ENCODE measurements around the gene VPS13C. TPM values are rescaled to one million over a fixed set of nuclear protein-coding genes. Genes with fewer than 3 reads are reported as not detected.

The VPS13C gene
- total RNA-seq, 2 experiments from 2014 or later = 69.7 to 73.2 TPM

- Mint-ChIP-seq H3K27me3 (no peaks in the 10 kb centered on the region), H3K4me3 (no peak overlapping the region), H3K36me3 (ENCODE audit: low read depth) (peaks cover 68% of the 10 kb centered on the region), H3K9me3 (no peaks in the 10 kb centered on the region), H3K27ac (no peak overlapping the region), H3K4me1 (ENCODE audit: low read depth) (no peaks in the 10 kb centered on the region)
- TF ChIP-seq CTCF (IDR thresholded peaks at IDR 0.05) = no peak
- POLR2A ChIA-PET = no interaction called here
- Histone ChIP-seq H3K27ac (ENCODE audit: low read depth in 1 of 2, low read length in 2 of 2) (no peak overlapping the region), H3K9me3 (ENCODE audit: control insufficient read depth in 1 of 2, insufficient read depth in 1 of 2, low read length in 2 of 2) (no peaks in the 10 kb centered on the region), H3K4me1 (ENCODE audit: insufficient read depth, low read length) (no peaks in the 10 kb centered on the region), H3K4me3 (ENCODE audit: low read length) (no peak overlapping the region), H3K36me3 (ENCODE audit: insufficient read depth, low read length) (peaks cover 46% of the 10 kb centered on the region), H3K27me3 (ENCODE audit: control insufficient read depth in 1 of 2, insufficient read depth in 2 of 2, low read length in 2 of 2) (no peaks in the 10 kb centered on the region)
- intact Hi-C loops (cut with DNase I, micrococcal nuclease) = no loop called here
- CTCF ChIA-PET = interaction anchor here (1.7 kb wide), 1 partner anchor 102 kb away, joined by 3 read pairs; no protein-coding TSS in a partner anchor
- DNase-seq (no peak), ATAC-seq (ENCODE audit: poor library complexity) (no peak)
Measured at GRCh38 chr15:61935493-61935892, 124.8 kb downstream of the VPS13C start.

GRCh38 chr15:61929452-61929851 is 130.8 kb downstream of the VPS13C start:
- Mint-ChIP-seq H3K4me1 (ENCODE audit: low read depth) (no peaks in the 10 kb centered on the region), H3K27me3 (no peaks in the 10 kb centered on the region), H3K27ac (no peak overlapping the region), H3K4me3 (no peak overlapping the region), H3K9me3 (no peaks in the 10 kb centered on the region), H3K36me3 (ENCODE audit: low read depth) (peaks cover 73% of the 10 kb centered on the region)
- no peaks in the 10 kb centered on the region for H3K27me3 ChIP-seq (ENCODE audit: control insufficient read depth in 1 of 2, insufficient read depth in 2 of 2, low read length in 2 of 2)
- CTCF ChIA-PET = no interaction called here
- TF ChIP-seq CTCF (IDR thresholded peaks at IDR 0.05) = no peak
- no peaks in the 10 kb centered on the region for H3K4me1 ChIP-seq (ENCODE audit: insufficient read depth, low read length)
- H3K9me3 ChIP-seq (ENCODE audit: control insufficient read depth in 1 of 2, insufficient read depth in 1 of 2, low read length in 2 of 2) = no peaks in the 10 kb centered on the region
- H3K4me3 ChIP-seq (ENCODE audit: low read length) = no peak overlapping the region
- POLR2A ChIA-PET = no interaction called here
- DNase-seq (no peak), ATAC-seq (ENCODE audit: poor library complexity) (no peak)
- H3K36me3 ChIP-seq (ENCODE audit: insufficient read depth, low read length) = peaks cover 40% of the 10 kb centered on the region
- intact Hi-C loops (cut with DNase I, micrococcal nuclease) = no loop called here
- H3K27ac ChIP-seq (ENCODE audit: low read depth in 1 of 2, low read length in 2 of 2) = no peak overlapping the region

GRCh38 chr15:61923173-61923572 is 137.1 kb downstream of the VPS13C start:
- ATAC-seq (ENCODE audit: poor library complexity) (no peak), DNase-seq (no peak)
- H3K27me3 ChIP-seq (ENCODE audit: control insufficient read depth in 1 of 2, insufficient read depth in 2 of 2, low read length in 2 of 2) = no peaks in the 10 kb centered on the region
- peaks cover 44% of the 10 kb centered on the region for H3K36me3 ChIP-seq (ENCODE audit: insufficient read depth, low read length)
- Mint-ChIP-seq H3K27ac (no peak overlapping the region), H3K27me3 (no peaks in the 10 kb centered on the region), H3K9me3 (no peaks in the 10 kb centered on the region), H3K36me3 (ENCODE audit: low read depth) (peaks cover 79% of the 10 kb centered on the region), H3K4me3 (no peak overlapping the region), H3K4me1 (ENCODE audit: low read depth) (no peaks in the 10 kb centered on the region)
- H3K4me1 ChIP-seq (ENCODE audit: insufficient read depth, low read length) = no peaks in the 10 kb centered on the region
- TF ChIP-seq CTCF (IDR thresholded peaks at IDR 0.05) = no peak
- H3K27ac ChIP-seq (ENCODE audit: low read depth in 1 of 2, low read length in 2 of 2) = no peak overlapping the region
- no peaks in the 10 kb centered on the region for H3K9me3 ChIP-seq (ENCODE audit: control insufficient read depth in 1 of 2, insufficient read depth in 1 of 2, low read length in 2 of 2)
- POLR2A ChIA-PET = no interaction called here
- no peak overlapping the region for H3K4me3 ChIP-seq (ENCODE audit: low read length)
- CTCF ChIA-PET = no interaction called here
- intact Hi-C loops (cut with DNase I, micrococcal nuclease) = no loop called here

Data from CD4-positive, alpha-beta T cell (primary cell).